ENCODE results near the gene SPON1. TPM values are rescaled to one million over a fixed set of nuclear protein-coding genes. Genes with fewer than 3 reads are reported as not detected.
A peak's percentile ranks its signal among the peaks of the same experiment; 100 is the strongest.

Gene SPON1
- total and polyA plus RNA-seq, 2 donors (not counting 1 experiment from before 2014, with no cell fraction given) = 0.30 TPM; not detected in 1

DNA sequence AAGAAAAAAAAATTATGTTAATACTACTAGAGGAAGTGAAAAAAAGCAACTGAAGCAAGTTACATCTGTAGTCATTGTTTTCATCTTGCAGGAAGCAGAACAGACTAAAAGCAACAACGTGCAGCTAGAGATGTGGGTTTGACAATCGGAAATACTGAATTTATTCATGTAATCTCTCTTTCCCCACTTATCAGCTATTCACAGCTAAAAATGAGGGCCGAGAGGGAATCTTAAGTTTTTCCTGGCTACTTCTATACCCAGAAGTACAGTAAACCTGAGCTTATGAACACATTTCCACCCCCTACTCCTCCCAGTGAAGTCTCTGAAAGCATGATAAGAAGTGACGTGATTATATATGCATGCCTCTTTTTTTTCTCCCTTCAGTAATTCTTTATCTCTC lies 116.5 kb downstream of the SPON1 start:
- Histone ChIP-seq H3K27me3 (replicated peaks in 1 of 4; ENCODE audit: control extremely low read depth in 1 of 4, control insufficient read depth in 3 of 4, insufficient read depth in 4 of 4, low read length in 3 of 4) (no peaks in the 10 kb centered on the region), H4K20me1 (ENCODE audit: control insufficient read depth, insufficient read depth, low read length, poor library complexity, severe bottlenecking) (no peaks in the 10 kb centered on the region), H2AFZ (ENCODE audit: insufficient read depth, low read depth, low read length, poor library complexity, severe bottlenecking) (peak overlapping the region; percentile 52), H3K4me3 (ENCODE audit: control extremely low read depth in 1 of 5, extremely low read depth in 1 of 5, insufficient read depth in 1 of 5, low read depth in 2 of 5, low read length in 4 of 5) (peak overlapping the region; percentile 7 to 51 (median 41)), H3K4me2 (replicated peaks; ENCODE audit: low read depth, low read length, poor library complexity, severe bottlenecking) (peak overlapping the region; percentile 67), H3K79me2 (ENCODE audit: control insufficient read depth, insufficient read depth, low read length) (no peaks in the 10 kb centered on the region), H3K36me3 (replicated peaks in 1 of 2; ENCODE audit: control extremely low read depth in 1 of 2, control insufficient read depth in 1 of 2, extremely low read depth in 1 of 2, insufficient read depth in 2 of 2, low read length in 1 of 2) (no peaks in the 10 kb centered on the region), H3K4me1 (ENCODE audit: control insufficient read depth in 2 of 2, insufficient read depth in 2 of 2, low read length in 2 of 2) (peaks cover 16 to 17% of the 10 kb centered on the region in 2 donors), H3K9me3 (ENCODE audit: control extremely low read depth in 1 of 3, control insufficient read depth in 2 of 3, insufficient read depth in 1 of 3, low read length in 2 of 3) (no peaks in the 10 kb centered on the region), H3K27ac (ENCODE audit: low read length in 2 of 2) (peak overlapping the region; percentile 52 to 70), H3K9ac (ENCODE audit: low read length) (peak overlapping the region; percentile 55)
- WGBS (ENCODE audit: insufficient coverage) = no CpG with 5 or more reads among the region's 4 CpGs
- Mint-ChIP-seq H3K9me3 (ENCODE audit: insufficient read depth) (no peaks in the 10 kb centered on the region), H3K4me1 (peaks cover 21% of the 10 kb centered on the region), H3K4me3 (peak overlapping the region; percentile 80), H3K27me3 (peaks cover 17% of the 10 kb centered on the region), H3K27ac (peak overlapping the region; percentile 80)
- ChIA-PET CTCF (no interaction called here), POLR2A (no interaction called here)
- peak; percentile 33 for DNase-seq
- TF ChIP-seq EZH2 (IDR thresholded peaks at IDR 0.05; ENCODE audit: borderline replicate concordance, insufficient read depth, low read depth, low read length, poor library complexity, severe bottlenecking) = no peak
- TF ChIP-seq, protein P1, sequence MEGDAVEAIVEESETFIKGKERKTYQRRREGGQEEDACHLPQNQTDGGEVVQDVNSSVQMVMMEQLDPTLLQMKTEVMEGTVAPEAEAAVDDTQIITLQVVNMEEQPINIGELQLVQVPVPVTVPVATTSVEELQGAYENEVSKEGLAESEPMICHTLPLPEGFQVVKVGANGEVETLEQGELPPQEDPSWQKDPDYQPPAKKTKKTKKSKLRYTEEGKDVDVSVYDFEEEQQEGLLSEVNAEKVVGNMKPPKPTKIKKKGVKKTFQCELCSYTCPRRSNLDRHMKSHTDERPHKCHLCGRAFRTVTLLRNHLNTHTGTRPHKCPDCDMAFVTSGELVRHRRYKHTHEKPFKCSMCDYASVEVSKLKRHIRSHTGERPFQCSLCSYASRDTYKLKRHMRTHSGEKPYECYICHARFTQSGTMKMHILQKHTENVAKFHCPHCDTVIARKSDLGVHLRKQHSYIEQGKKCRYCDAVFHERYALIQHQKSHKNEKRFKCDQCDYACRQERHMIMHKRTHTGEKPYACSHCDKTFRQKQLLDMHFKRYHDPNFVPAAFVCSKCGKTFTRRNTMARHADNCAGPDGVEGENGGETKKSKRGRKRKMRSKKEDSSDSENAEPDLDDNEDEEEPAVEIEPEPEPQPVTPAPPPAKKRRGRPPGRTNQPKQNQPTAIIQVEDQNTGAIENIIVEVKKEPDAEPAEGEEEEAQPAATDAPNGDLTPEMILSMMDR (IDR thresholded peaks at IDR 0.05) = no peak
- ATAC-seq (ENCODE audit: low read depth) = no peak
- intact Hi-C loops (cut with micrococcal nuclease) = no loop called here

DNA sequence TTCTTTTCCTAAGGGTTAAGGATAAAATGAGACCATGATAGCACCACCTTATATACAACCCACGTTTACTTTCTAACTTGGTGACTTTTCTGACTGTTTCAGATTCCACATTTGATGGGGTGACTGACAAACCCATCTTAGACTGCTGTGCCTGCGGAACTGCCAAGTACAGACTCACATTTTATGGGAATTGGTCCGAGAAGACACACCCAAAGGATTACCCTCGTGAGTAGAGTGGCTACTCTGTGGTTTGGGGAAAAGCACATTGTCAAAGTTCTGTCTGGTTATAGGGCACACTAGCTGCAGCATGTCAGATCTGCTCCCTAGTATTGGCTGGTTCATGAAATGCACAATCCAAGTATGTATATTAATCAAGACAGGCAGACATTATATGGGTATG lies 117.3 kb downstream of the SPON1 start:
- Mint-ChIP-seq H3K27me3 (peaks cover 20% of the 10 kb centered on the region), H3K9me3 (ENCODE audit: insufficient read depth) (no peaks in the 10 kb centered on the region), H3K4me1 (peaks cover 21% of the 10 kb centered on the region), H3K27ac (no peak overlapping the region), H3K4me3 (no peak overlapping the region)
- H3K27ac ChIP-seq (ENCODE audit: low read length in 2 of 2) = no peak overlapping the region
- intact Hi-C loops (cut with micrococcal nuclease) = no loop called here
- no peak overlapping the region for H3K9ac ChIP-seq (ENCODE audit: low read length)
- H3K36me3 ChIP-seq (replicated peaks in 1 of 2; ENCODE audit: control extremely low read depth in 1 of 2, control insufficient read depth in 1 of 2, extremely low read depth in 1 of 2, insufficient read depth in 2 of 2, low read length in 1 of 2) = no peaks in the 10 kb centered on the region
- H3K27me3 ChIP-seq (replicated peaks in 1 of 4; ENCODE audit: control extremely low read depth in 1 of 4, control insufficient read depth in 3 of 4, insufficient read depth in 4 of 4, low read length in 3 of 4) = no peaks in the 10 kb centered on the region
- H3K4me3 ChIP-seq (ENCODE audit: control extremely low read depth in 1 of 5, extremely low read depth in 1 of 5, insufficient read depth in 1 of 5, low read depth in 2 of 5, low read length in 4 of 5) = no peak overlapping the region
- POLR2A ChIA-PET = no interaction called here
- peaks cover 16 to 17% of the 10 kb centered on the region in 2 donors for H3K4me1 ChIP-seq (ENCODE audit: control insufficient read depth in 2 of 2, insufficient read depth in 2 of 2, low read length in 2 of 2)
- no peak for ATAC-seq (ENCODE audit: low read depth)
- H3K79me2 ChIP-seq (ENCODE audit: control insufficient read depth, insufficient read depth, low read length) = no peaks in the 10 kb centered on the region
- H3K9me3 ChIP-seq (ENCODE audit: control extremely low read depth in 1 of 3, control insufficient read depth in 2 of 3, insufficient read depth in 1 of 3, low read length in 2 of 3) = no peaks in the 10 kb centered on the region
- no peak for DNase-seq
- no peaks in the 10 kb centered on the region for H4K20me1 ChIP-seq (ENCODE audit: control insufficient read depth, insufficient read depth, low read length, poor library complexity, severe bottlenecking)
- no peak overlapping the region for H3K4me2 ChIP-seq (replicated peaks; ENCODE audit: low read depth, low read length, poor library complexity, severe bottlenecking)
- no peak for TF ChIP-seq EZH2 (IDR thresholded peaks at IDR 0.05; ENCODE audit: borderline replicate concordance, insufficient read depth, low read depth, low read length, poor library complexity, severe bottlenecking)
- TF ChIP-seq, protein P1 (IDR thresholded peaks at IDR 0.05) = no peak
- 82% methylated on average over 3 of the region's 4 CpGs for WGBS (ENCODE audit: insufficient coverage)
- peak overlapping the region; percentile 35 for H2AFZ ChIP-seq (ENCODE audit: insufficient read depth, low read depth, low read length, poor library complexity, severe bottlenecking)
- CTCF ChIA-PET = no interaction called here

Measured in B cell (primary cell).